ENCODE data around the gene RPRD2.
"Not testable (repeated sequence)": the region's sequence is repeated elsewhere in the genome, so short reads cannot be mapped to it uniquely, and the experiment has no call there.

The RPRD2 gene

DNA sequence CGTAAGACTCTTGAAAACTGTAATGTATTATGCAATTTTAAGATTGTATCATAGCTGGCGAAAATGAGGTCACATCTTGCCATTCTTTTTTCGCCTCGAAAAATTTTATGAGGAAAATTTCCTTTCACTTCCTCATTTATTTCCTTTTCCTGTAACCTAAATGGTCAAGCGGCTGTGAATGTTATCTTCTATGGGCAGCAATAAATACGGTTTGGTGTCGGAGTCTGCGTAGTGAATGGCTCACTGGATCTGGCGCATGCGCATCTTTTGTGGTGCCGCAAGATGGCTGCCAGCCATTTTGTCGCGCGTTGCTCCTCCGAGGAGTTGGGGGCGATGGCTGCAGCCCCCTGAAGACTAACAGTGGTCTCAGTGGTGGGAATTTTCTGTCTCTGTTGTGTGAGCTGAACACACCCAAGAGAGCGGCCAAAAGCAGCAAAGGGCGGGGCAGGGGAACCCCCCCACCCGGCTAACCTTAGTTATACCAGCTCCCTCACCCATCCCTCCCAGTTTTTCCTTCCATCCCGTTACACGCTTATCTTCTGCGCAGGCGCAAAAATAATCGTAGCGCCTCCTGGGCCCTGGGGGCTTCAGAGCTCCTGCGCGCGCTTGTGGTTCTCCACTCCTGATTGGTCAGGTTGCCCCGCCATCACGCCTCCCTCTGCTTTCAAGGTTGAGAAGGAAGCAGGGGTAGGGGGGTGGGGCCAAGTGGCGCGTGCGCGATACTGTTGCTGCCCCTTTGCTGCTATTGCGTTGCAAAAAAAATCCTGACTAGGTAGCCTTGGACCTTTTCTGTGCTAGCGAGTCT is at the start of gene RPRD2:
RPRD2 (plus strand) TSS at position 722 of the 805 bp plus-strand sequence. CDS start 568 bp downstream, outside the sequence.
- DNase-seq: peak; percentile 99

DNA sequence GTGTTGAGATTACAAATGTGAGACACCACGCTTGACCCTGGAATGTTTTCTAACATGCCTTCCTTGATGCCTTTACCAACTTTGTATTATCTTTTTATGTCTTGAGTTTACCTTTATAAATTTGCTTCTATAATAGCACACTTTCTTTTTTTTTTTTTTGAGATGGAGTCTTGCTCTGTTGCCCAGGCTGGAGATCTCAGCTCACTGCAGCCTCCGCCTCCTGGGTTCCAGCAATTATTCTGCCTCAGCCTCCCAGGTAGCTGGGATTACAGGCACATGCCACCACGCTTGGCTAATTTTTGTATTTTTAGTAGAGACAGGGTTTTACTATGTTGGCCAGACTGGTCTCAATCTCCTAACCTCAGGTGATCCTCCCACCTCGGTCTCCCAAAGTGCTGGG is 49.3 kb upstream of the RPRD2 start:
- DNase-seq: not testable (repeated sequence)

DNA sequence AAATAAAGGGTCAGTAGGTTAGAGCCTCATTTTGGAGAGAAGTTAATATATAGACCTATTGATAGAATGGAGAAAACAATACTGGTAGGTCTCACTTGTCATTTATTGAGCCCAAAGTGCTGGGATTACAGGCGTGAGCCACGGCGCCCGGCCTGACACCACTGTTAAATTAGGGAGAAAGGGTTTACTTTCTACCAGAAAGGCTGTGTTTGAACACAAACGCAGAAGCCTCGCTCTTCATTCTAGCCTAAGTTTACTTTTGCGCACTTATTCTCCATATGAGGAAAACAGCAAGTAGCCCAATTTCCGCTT is 43.3 kb upstream of the RPRD2 start:
- no peak for DNase-seq

DNA sequence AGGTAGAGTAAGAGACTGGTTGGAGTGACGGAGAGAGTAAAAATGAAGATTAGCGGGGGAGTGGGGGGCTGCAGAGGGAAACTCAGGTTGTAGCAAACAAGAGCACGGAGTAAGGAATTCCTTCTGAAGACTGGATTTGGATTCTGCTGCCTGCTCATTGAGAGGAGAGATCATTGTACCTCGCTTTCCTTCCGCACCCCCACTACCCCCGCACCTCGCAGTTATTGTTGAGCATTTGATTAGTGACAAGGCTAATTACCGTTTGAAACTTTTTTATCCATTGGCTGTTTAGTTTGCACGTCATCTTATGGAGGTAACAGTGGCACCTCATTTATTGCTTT is 42.2 kb upstream of the RPRD2 start:
- peak in 1 of 2 donors; percentile 22 for DNase-seq

DNA sequence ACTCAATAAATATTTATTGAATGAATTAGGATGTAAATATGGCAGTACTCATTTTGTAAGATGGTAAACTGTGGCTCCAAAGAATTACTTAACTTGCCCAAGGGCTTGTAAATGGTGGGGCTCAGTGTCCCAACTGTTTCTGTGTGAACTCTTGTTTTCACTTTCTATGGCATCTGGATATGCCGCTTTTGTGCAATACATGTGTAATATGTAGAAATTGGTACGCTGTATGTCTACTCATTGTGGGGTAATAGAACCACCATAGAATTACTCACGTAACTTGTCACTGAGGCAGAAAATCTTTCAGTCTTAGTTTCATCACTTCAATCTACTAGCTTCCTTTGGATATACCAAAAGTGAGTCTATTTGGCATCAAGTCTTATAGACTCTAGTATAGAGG is 41.6 kb upstream of the RPRD2 start:
- DNase-seq: peak; percentile 6

DNA sequence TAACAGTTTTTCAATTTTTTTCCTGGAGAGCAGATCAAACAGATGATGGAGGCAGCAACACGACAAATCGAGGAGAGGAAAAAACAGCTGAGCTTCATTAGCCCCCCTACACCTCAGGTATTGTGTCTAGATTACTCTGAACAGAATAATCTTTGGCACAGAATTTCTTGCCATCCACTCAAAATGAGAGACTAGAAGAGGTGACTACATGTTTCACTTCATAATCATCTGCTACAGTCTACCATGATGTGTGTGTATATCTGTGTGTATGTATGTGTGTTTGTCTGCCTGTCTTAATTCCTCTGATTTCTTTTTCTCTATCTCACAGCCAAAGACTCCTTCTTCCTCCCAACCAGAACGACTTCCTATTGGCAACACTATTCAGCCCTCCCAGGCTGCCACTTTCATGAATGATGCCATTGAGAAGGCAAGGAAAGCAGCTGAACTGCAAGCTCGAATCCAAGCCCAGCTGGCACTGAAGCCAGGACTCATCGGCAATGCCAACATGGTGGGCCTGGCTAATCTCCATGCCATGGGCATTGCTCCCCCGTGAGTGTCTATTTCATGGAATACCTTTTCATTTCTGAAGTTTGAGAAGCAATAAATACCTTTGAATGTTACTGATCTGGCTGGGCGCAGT is 31.2 kb upstream of the RPRD2 start:
- no peak for DNase-seq

DNA sequence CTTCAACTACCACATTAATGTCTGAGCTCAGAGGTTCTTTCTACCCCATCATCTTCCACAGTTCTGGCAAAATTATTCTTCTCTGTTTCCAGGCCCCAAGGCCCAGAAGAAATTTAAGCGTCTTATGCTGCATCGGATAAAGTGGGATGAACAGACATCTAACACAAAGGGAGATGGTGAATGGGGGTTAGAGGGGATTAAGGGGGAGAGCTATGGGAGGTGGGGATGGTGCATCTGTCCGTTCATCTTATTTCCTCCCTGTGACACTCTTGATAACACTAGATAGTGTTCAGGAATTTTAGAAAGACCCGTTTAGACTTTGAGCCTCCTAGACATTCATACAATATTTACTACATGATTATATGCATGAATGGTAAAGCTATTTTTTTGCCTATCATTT is 17.6 kb upstream of the RPRD2 start:
- no peak for DNase-seq

DNA sequence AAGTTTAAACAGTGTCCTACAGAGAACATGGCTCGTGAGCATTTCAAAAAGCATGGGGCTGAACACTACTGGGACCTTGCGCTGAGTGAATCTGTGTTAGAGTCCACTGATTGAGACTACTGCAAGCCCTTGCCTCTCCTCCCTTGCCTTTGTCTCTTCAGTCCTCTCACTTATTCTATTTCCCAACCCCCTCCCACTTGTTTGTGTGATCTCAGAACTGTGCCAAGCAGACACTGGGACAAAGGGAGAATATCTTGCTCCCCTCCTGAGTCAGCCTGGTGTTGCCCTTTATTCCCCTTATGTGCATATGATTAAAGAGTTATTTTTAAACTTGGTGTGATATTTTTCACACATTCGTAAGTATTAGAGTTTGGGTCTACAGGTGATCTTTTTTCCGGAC is 11.1 kb upstream of the RPRD2 start:
- no peak for DNase-seq

DNA sequence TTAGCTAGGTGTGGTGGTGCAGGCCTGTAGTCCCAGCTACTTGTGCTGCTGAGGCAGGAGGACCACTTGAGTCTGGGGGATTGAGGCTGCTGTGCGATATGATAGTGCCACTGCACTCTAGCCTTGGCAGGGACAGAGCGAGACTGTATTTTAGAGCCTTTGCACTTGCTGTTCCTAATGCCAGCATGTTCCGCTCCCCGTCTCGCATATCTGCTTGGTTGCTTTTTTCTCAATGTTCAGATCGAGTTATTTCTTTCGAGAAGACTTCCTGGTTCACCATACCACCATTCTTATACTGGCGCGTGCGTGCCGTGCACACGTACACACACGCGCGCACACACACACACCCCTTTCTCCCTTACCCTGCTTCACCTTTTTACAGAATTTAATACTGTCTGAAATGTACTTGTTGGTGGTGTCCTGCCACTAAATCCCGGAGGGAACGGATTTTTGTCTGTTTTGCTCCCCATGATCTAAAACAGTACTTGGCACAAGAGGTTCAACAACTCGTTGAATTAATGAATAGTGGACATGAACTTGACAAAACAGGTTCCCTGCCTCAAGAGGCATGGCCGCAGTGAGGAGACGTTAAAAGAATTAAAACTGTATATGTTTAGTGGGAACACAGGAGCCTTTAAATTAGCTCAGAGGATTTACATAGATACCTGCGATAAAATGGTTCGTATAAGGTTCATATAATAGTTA is 1.1 kb upstream of the RPRD2 start:
- DNase-seq: peak in 1 of 2 donors; percentile 46

DNA sequence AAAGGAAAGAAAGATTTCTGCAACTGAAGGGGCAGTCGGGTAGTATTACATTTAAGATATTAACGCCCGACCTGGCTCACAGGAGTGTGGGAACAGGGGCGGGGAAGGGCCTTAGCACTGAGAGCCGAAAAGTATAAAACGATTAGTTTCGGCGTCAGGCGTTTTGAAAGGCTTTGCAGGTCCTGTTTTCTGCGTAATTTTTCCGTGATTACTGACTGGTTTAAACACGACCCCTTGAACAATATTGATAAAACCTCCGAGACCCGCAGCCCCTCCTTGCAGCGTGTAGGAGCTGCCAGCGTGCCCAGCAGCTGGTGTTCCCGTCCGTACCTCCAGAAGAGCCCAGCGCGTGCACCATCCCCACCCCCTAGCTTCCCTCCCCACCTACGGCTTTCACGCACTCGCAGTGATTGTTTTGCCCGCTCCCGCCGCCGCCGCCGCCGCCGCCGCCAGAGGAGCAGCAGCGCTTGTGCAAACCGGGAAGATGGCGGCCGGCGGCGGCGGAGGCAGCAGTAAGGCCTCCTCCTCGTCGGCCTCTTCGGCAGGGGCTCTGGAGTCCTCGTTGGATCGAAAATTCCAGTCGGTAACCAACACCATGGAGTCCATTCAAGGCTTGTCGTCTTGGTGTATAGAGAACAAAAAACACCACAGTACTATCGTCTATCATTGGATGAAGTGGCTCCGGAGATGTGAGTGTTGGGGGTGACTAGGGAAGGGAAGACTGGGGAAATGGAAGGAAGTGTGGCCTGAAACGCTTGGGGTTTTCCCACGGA is 470 bp downstream of the RPRD2 start:
- peak; percentile 81 to 82 for DNase-seq

DNA sequence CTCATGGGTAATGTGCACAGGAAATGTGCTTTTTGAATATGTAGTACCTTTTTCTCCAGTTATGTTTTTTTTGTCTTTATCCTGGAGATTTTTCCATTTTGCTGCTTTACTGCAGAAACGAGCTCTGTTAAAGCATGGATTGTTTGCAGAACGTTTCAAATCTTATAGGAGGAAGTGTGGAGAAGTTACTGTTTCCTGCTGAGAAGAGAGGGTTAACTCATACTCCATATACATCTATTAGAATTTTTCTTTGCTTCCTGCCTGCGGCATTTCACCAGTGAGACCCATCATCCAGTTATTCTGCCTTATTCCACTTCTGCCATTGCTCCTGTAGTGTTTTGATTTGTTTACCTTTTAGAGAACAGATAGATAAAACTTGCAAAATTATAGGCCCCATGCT is 2.0 kb downstream of the RPRD2 start:
- DNase-seq: peak in 1 of 2 donors; percentile 14

DNA sequence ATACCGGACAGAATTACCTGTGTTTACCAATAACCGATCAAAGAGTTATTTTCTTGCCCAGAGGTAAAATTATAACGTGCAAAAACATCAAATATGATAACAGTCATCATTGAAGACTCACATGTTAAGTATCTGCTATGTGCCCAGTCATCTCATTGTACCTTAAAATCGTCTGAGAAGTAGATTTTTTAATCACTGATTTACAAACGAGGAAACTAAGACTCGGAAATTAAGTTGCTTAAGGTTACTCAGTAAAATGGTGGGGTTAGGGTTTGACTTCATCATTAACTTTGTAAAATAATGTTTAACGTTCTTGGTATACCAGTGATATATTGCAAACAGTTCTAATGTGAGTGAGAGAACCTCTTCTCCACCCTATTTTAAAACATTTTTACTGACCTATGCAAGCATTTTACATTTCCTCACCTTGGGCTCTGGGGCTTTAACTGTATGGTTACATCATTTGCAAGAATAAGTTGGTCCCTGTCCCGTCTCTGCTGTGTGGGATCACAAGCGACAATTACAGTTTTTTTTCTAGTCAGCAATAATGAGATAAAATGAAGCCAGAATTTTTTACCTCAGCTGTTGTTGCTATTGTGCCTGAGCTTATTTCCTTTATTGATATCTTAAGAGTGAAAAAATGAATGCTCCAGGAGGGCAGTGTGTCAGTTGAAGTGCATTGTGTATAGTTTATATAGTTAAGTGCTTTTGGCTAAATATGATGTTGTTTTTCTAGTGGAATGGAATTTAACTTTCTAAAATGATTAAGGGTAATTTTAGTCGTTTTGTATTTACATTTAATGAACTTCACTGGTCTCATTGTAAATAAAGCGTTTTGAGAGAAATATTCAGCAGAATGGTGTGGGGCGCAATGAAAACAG is 2.7 kb downstream of the RPRD2 start:
- DNase-seq: peak in 1 of 2 donors; percentile 7

DNA sequence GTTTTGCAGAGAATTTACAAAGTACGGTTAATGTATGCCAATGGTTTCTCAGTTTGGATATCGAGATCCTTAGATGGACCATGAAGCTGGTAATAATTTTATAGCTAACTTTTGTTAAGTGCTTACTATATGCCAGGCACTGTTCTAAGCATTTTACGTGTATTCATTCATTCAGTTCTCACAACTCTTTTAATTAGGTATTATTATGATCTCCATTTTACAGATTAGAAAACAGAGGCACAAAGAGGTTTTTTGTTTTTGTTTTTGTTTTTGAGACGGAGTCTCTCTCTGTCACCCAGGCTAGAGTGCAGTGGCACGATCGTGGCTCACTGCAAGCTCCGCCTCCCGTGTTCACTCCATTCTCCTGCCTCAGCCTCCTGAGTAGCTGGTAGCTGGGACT is 7.2 kb downstream of the RPRD2 start:
- DNase-seq: no peak

DNA sequence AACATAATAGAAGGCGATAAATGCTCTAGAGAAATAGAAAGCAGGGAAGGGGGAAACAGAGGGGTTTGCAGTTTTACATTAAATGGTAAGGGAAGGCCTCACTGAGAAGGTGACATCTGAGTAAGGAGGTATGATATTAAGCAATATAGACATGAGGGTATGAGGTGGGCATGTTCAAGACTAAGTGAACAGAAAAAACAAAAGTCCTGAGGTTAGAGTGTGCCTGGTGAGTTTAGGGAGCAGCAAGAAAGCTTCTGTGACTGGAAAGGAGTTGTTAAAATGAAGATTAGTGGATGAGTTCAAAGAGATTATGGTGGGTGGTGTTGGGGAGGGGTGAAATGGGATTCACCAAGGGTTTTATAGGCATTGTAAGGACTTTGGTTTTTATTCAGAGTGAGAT is 8.6 kb downstream of the RPRD2 start:
- no peak for DNase-seq

DNA sequence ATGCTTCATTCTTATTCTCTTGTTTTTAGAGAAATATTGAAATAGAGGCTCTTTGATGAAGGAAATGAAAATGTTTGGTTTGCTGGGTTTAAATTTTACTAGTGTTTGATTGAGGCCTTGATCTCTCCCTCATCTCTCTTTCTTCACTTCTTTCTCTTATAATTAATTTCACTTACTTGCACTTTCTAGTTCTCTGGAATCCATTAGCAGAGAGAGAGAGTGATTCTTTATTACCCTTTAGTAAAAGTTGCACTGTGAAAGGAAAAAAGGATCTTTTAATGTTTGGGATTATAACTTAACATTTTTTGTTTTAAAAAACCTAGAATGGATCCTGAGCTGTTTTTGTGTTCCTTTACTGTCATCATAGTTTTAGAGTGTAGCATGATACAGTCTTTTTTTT is 12.2 kb downstream of the RPRD2 start:
- DNase-seq: no peak

DNA sequence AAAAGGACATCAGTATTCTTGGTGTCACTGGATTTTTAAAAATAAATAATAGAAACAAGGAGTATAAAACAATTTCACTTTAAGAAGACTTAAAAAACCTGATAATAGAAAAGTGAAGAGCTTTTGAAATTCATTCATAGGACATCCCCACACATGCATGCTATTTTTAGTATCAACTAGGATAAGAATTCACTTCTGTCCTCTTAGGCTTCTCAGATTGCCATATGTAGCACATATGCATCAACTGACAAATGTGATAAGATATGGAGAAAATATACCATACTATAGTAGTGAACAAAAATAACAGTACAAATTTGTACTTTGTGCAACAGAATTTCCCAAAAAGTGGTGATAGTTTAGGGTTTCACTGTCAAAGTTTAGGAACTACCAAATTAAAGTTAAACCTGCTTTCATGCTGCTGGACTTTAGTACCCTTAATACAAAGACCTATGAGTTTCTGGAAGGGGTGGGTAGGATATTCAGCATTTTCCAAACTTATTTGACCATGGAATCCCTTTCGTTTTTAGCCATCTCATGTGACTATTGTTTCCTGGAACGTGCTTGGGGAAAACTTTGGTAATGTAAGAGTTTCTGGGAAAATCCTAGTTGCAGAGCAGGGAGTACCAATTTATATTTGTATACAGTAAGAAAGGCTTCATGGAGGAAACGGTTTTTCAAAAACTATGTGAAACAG is 19.8 kb downstream of the RPRD2 start:
- no peak for DNase-seq

DNA sequence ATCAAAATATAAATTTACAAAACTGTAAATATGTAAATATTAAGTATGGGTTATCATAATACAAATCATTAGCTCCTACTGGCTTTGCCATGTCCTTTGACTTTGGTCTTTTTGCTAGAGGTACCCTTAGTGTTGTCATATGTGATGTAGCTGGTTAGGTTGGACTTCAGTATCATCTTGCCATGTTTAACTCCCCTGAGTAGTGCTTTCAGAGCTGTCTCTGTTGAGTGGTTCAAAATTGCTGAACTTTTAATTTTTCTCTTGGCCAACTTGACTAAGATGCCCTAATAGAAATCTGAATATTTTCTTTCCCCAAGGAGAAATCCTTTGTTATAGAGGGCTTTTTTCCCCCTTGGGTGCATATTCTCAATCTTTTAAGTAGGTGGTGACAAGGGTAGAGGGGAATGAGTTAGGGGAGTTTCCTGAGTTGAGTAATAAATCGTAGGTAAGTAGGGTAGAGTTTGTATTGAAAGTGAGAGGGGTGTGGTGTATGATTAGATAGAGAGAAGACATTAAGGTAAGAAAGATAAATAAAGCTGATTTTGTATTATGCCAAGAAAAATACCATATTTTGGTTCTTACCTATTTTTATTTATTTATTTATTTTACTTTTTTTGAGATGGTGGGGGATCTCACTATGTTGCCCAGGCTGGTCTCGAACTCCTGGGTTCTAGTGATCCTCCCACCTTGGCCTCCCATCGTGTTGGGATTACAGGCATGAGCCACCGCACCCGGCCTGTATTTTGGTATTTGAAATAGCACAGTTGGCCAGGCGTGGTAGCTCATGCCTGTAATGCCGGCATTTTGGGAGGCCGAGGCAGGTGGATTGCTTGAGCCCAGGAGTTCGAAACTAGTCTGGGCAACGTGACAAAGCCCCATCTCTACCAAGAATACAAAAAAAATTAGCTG is 21.8 kb downstream of the RPRD2 start:
- DNase-seq: no peak

DNA sequence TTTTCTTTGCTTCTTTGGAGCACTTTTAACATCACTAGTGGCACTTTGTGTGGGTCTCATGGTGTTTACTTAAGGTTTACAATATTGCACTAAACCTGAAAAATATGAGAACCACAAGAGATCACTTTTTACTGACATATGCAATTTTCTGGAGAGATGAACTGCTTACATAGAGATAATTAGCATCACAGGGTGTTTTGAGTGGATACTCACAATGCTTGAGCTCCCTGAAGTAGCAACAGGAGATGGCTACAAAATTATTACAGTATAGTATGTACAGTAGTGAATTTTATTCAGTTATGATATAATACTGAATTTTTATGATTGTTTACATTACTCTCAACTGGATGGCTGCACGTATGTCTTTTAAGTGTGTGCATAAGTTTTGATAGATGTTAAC is 22.6 kb downstream of the RPRD2 start:
- DNase-seq: no peak

DNA sequence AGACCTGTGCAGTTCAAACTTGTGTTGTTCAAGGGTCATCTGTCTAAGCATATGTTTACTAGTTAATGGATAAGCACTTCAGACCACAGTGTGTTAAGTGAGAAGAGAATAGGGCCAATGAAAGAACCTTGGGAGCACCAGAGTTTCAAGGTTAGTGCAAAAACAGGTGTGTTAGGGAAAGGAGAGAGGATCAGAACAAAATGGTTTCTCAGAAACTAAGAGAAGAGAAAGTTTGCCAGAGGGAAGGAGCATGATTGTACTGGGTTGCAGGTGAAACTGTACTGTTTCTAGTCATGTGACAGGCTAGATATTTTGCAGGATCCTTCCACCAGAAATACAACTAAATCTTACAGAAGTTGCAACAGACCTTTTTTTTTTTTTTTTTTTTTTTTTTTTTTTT is 23.3 kb downstream of the RPRD2 start:
- DNase-seq: no peak

DNA sequence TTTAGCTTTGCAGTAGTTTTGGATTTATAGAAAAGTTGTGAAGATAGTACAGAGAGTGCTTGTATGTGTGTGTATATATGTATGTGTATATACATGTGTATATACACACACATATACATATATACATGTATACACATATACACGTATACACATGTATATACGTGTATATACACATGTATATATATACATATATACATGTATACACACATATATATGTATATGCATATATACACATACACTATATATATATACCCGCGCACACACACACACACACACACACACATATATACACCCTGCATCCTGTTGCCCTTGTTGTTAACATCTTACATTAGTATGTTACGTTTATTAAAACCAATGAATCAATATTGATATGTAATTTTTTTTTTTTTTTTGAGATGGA is 24.3 kb downstream of the RPRD2 start:
- DNase-seq: no peak

DNA sequence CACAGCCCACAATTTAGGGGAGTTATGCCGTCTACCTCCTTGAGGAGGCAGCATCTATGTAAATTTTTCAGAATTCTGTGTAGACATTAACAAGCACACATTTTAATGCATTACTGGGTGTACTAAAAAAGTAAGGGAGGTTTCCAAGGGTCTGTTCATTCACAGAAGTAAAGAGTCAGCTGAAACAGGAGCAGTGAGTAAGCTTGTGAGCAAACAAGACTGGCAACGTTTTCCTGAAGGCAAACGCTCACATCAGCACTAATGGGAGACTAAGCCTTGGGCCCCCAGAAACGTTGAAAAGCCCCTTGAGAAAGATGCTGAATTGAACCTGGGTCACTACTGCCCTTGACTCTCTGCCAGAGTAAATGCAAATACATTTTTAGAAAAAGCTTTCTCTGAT is 25.7 kb downstream of the RPRD2 start:
- DNase-seq: no peak
